Measurements from ENCODE around the gene GZMB.

DNA sequence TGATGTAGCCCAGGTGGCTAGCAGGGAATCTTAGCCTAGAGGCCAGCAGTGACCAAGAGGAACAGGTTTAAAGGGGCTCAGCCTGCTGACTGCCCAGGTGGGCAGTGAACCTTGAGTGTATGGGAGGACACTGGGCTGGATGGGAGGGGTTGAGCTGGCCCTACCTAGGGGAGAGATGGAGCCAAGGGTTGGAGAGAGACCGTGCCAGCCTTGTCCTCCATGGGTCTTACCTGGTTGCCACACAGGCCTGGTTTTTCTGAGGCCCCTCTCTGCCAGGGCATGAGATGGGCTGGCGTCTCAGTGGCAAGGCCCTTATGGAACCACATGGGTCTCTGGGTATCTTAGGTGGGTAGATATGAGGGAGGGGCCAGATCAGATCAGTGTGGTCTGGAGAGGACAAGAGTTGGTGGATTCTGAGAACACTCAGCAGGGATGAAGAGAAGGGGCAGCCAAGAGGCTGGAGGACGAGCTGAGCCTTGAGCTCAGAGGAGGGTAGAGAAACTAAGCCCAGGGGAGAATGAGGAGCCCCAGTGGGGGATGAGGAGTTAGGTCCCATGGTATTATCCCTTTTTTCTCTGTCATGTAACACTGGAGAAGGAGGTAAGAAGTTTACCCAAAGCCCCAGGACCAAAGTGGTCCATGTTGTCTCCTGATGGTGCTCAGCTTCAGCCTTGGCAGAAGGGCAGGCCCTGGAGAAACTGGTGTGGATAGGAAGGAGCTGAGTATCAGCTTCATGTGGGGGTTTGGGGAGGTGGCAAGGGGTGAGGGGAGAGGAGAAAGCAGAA lies 3.7 kb downstream of the GZMB start:
- TF ChIP-seq, protein P1, sequence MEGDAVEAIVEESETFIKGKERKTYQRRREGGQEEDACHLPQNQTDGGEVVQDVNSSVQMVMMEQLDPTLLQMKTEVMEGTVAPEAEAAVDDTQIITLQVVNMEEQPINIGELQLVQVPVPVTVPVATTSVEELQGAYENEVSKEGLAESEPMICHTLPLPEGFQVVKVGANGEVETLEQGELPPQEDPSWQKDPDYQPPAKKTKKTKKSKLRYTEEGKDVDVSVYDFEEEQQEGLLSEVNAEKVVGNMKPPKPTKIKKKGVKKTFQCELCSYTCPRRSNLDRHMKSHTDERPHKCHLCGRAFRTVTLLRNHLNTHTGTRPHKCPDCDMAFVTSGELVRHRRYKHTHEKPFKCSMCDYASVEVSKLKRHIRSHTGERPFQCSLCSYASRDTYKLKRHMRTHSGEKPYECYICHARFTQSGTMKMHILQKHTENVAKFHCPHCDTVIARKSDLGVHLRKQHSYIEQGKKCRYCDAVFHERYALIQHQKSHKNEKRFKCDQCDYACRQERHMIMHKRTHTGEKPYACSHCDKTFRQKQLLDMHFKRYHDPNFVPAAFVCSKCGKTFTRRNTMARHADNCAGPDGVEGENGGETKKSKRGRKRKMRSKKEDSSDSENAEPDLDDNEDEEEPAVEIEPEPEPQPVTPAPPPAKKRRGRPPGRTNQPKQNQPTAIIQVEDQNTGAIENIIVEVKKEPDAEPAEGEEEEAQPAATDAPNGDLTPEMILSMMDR (conservative IDR thresholded peaks at IDR 0.05; ENCODE audit: low read length) = no peak
- no peak for TF ChIP-seq EZH2phosphoT487 (IDR thresholded peaks at IDR 0.05; ENCODE audit: borderline replicate concordance)
